HepG2 (cell line): ENCODE measurements around the gene CDH2. TPM values are rescaled to one million over a fixed set of nuclear protein-coding genes. Genes with fewer than 3 reads are reported as not detected.

Source experiments
- ATAC-seq: fragments of 200-7000 bp; cut with Tn5 transposase; 3 replicates; pipeline ENCODE4 v1.9.1; 2020; ENCODE audit warnings: mild to moderate bottlenecking, moderate library complexity
- BruUV-seq: library from RNA; stranded (reverse); fragments of 400-500 nt; replicated peaks from 2 replicates; lab custom pipeline; 2021; lab: Mats Ljungman, UMichigan
- CTCF ChIA-PET: fragments of 300-600 bp; formaldehyde crosslinking; extraction: SDS; loops from one replicate; lab custom pipeline; 2021; ENCODE audit warnings: low total read pairs, inconsistent platforms, low intra/inter-chr PET ratio; lab: Yijun Ruan, JAX
- POLR2A ChIA-PET: fragments of 350-600 bp; sonication (Branson Sonifier 250); formaldehyde crosslinking; loops from one replicate; lab custom pipeline; 2020; ENCODE audit warnings: antibody characterized with exemption, inconsistent platforms; lab: Yijun Ruan, JAX
- DNase-seq: peaks from one replicate; pipeline ENCODE4 v3.0.0-alpha.2; 2015; ENCODE audit warnings: low spot score
- FAIRE-seq: peaks from 3 replicates; lab custom pipeline; 2011; peaks lifted over from hg19 to GRCh38; lab: Jason Lieb, UNC
- H2AFZ ChIP-seq: one replicate; pipeline ENCODE4 v1.6.1; 2011; ENCODE audit warnings: low read length, inconsistent platforms
- H3K27ac ChIP-seq: fragments of 300-600 bp; 3 replicates; pipeline ENCODE4 v1.8.0; 2011; ENCODE audit warnings: mixed run types, mild to moderate bottlenecking, mixed read lengths, low read length, inconsistent platforms; ENCODE audit not compliant: insufficient read depth; ENCODE audit errors: extremely low read length
- H3K27me3 ChIP-seq, 2 experiments: fragments of 200-600 bp in 1 of 2; 2 replicates in 1 of 2; 3 replicates in 1 of 2; pipeline versions ENCODE4 v1.6.0 to v1.8.0; 2011; ENCODE audit warnings: low read length in 2 of 2, mild to moderate bottlenecking in 2 of 2, moderate library complexity in 2 of 2, inconsistent platforms in 1 of 2; ENCODE audit not compliant: insufficient read depth in 2 of 2, control insufficient read depth in 1 of 2
- H3K36me3 ChIP-seq, 2 experiments: fragments of 200-600 bp in 1 of 2; replicated peaks in 1 of 2; 2 replicates in 1 of 2; 3 replicates in 1 of 2; pipeline versions ENCODE4 v1.5.1 to v1.8.0; 2011; ENCODE audit warnings: low read length in 2 of 2, inconsistent platforms in 1 of 2; ENCODE audit not compliant: insufficient read depth in 2 of 2, control insufficient read depth in 1 of 2
- H3K4me1 ChIP-seq: 2 replicates; pipeline ENCODE4 v1.5.1; 2012; ENCODE audit warnings: low read length, inconsistent platforms; ENCODE audit not compliant: insufficient read depth
- H3K4me2 ChIP-seq: 2 replicates; pipeline ENCODE4 v1.6.0; 2011; ENCODE audit warnings: low read depth, low read length, inconsistent platforms
- H3K4me3 ChIP-seq, 3 experiments: fragments of 200-600 bp in 1 of 3; sonication (generic), shearing (Covaris generic) in 1 of 3; replicated peaks in 1 of 3; 2 replicates each; pipeline ENCODE4 v1.5.1; 2011 to 2016; ENCODE audit warnings: low read length in 3 of 3, inconsistent platforms in 2 of 3, low read depth in 2 of 3, mild to moderate bottlenecking in 2 of 3, control low read depth in 1 of 3, mixed read lengths in 1 of 3; ENCODE audit not compliant: insufficient read depth in 1 of 3
- H3K79me2 ChIP-seq: one replicate; pipeline ENCODE4 v1.6.1; 2011; ENCODE audit warnings: low read length, inconsistent platforms; ENCODE audit not compliant: insufficient read depth
- H3K9ac ChIP-seq: 2 replicates; pipeline ENCODE4 v1.6.0; 2011; ENCODE audit warnings: mild to moderate bottlenecking, low read depth, low read length, inconsistent platforms; ENCODE audit not compliant: insufficient read depth
- H3K9me3 ChIP-seq: 2 replicates; pipeline ENCODE4 v1.5.1; 2012; ENCODE audit warnings: mild to moderate bottlenecking, low read length
- H4K20me1 ChIP-seq: 2 replicates; pipeline ENCODE4 v1.6.0; 2011; ENCODE audit warnings: inconsistent platforms, mild to moderate bottlenecking, low read length, moderate library complexity; ENCODE audit not compliant: insufficient read depth
- CHD2 ChIP-seq: IDR thresholded peaks from 2 replicates; pipeline ENCODE4 v1.6.1; 2011; ENCODE audit warnings: low read depth, low read length, improper control_type of control experiment
- FOXC1 ChIP-seq: sonication (generic); formaldehyde crosslinking; IDR thresholded peaks from 2 replicates; pipeline ENCODE4 v1.8.0; 2022; ENCODE audit warnings: mild to moderate bottlenecking, missing genetic modification reagents, borderline replicate concordance
- FOXO1 ChIP-seq: sonication (generic); formaldehyde crosslinking; IDR thresholded peaks from 2 replicates; pipeline ENCODE4 v1.4.0; 2020; ENCODE audit warnings: missing genetic modification reagents
- GPN1 ChIP-seq: sonication (generic); formaldehyde crosslinking; IDR thresholded peaks from 2 replicates; pipeline ENCODE4 v1.5.1; 2020; ENCODE audit warnings: missing genetic modification reagents, borderline replicate concordance
- ISX ChIP-seq: sonication (generic); formaldehyde crosslinking; conservative IDR thresholded peaks from 2 replicates; pipeline ENCODE4 v1.5.0; 2020; ENCODE audit warnings: missing genetic modification reagents
- MXI1 ChIP-seq: IDR thresholded peaks from 3 replicates; pipeline ENCODE4 v1.6.1; 2012; ENCODE audit warnings: low read depth, low read length, inconsistent platforms, borderline replicate concordance
- NFYB ChIP-seq: sonication (generic); formaldehyde crosslinking; IDR thresholded peaks from 2 replicates; pipeline ENCODE4 v1.4.0; 2020; ENCODE audit warnings: missing genetic modification reagents
- SNAPC4 ChIP-seq: sonication (generic); formaldehyde crosslinking; IDR thresholded peaks from 2 replicates; pipeline ENCODE4 v1.4.0; 2020; ENCODE audit warnings: mild to moderate bottlenecking, missing genetic modification reagents
- THYN1 ChIP-seq: sonication (generic); formaldehyde crosslinking; IDR thresholded peaks from 2 replicates; pipeline ENCODE4 v1.8.1; 2023; ENCODE audit warnings: low read depth, mild to moderate bottlenecking, moderate library complexity, missing genetic modification reagents, borderline replicate concordance
- ZGPAT ChIP-seq: IDR thresholded peaks from 2 replicates; pipeline ENCODE4 v1.6.1; 2016; ENCODE audit warnings: mild to moderate bottlenecking
- ZKSCAN5 ChIP-seq: sonication (generic); formaldehyde crosslinking; IDR thresholded peaks from 2 replicates; pipeline ENCODE4 v1.5.1; 2020; ENCODE audit warnings: mild to moderate bottlenecking, missing genetic modification reagents
- ZNF180 ChIP-seq: sonication (generic); formaldehyde crosslinking; IDR thresholded peaks from 2 replicates; pipeline ENCODE4 v1.4.0; 2020; ENCODE audit warnings: low read depth, missing genetic modification reagents, borderline replicate concordance
- ZNF225 ChIP-seq: sonication (generic); formaldehyde crosslinking; IDR thresholded peaks from 2 replicates; pipeline ENCODE4 v1.4.0; 2020; ENCODE audit warnings: mild to moderate bottlenecking, missing genetic modification reagents
- ZNF550 ChIP-seq: sonication (generic); formaldehyde crosslinking; IDR thresholded peaks from 2 replicates; pipeline ENCODE4 v1.4.0; 2020; ENCODE audit warnings: mild to moderate bottlenecking, missing genetic modification reagents, borderline replicate concordance
- ZNF552 ChIP-seq: sonication (generic); formaldehyde crosslinking; IDR thresholded peaks from 2 replicates; pipeline ENCODE4 v1.9.0; 2022; ENCODE audit warnings: missing genetic modification reagents, mild to moderate bottlenecking, borderline replicate concordance
- ZNF616 ChIP-seq: sonication (generic); formaldehyde crosslinking; IDR thresholded peaks from 2 replicates; pipeline ENCODE4 v1.5.0; 2020; ENCODE audit warnings: low read depth, mild to moderate bottlenecking, missing genetic modification reagents
- ZSCAN22 ChIP-seq: sonication (generic); formaldehyde crosslinking; IDR thresholded peaks from 2 replicates; pipeline ENCODE4 v1.4.0; 2020; ENCODE audit warnings: mild to moderate bottlenecking, missing genetic modification reagents
- WGBS: methylation state at CpG from one replicate; pipeline ENCODE4 v1.1.6; 2017; ENCODE audit warnings: low lambda C conversion rate; 5-methylcytosine and 5-hydroxymethylcytosine counted together
- in situ Hi-C: cut with HindIII; loops from 2 replicates; pipeline ENCODE4 v1.10.0; 2017; ENCODE audit warnings: low pct_unique_long_range_greater_than_20kb; ENCODE audit not compliant: extremely low pct_ligation_motif_present
- intact Hi-C: fragments of 100-400 bp; cut with micrococcal nuclease; formaldehyde crosslinking; loops from one replicate; pipeline ENCODE4 v1.10.0; 2022; ENCODE audit not compliant: unreplicated experiment
- polyA plus RNA-seq, 8 experiments: library from polyadenylated mRNA; depleted of rRNA in 3 of 8; stranded (reverse) in 7 of 8; unstranded in 1 of 8; fragments of >200 nt; fragmentation: Illumina TruSeq in 4 of 8; extraction: Trizol in 4 of 8; gene quantifications; 2 replicates each; pipeline versions ENCODE4 v1.2.1 to v1.2.3, GENCODE V29; 2011 to 2016; ENCODE audit warnings: low read depth in 4 of 8, missing spikeins in 1 of 8, mixed read lengths in 1 of 8; ENCODE audit not compliant: insufficient read depth in 1 of 8
- total RNA-seq, 5 experiments: library from RNA; depleted of rRNA; stranded (reverse); fragments of >200 nt; fragmentation: Illumina TruSeq; extraction: Trizol; gene quantifications; 2 replicates each; pipeline ENCODE4 v1.2.3, GENCODE V29; 2016; ENCODE audit warnings: low read depth in 1 of 5

CDH2 gene
- total and polyA plus RNA-seq, 2 of the 13 experiments (the other 11 are each of a cell fraction or from before 2014, with no cell fraction given), result 18.6 to 36.1 TPM

DNA sequence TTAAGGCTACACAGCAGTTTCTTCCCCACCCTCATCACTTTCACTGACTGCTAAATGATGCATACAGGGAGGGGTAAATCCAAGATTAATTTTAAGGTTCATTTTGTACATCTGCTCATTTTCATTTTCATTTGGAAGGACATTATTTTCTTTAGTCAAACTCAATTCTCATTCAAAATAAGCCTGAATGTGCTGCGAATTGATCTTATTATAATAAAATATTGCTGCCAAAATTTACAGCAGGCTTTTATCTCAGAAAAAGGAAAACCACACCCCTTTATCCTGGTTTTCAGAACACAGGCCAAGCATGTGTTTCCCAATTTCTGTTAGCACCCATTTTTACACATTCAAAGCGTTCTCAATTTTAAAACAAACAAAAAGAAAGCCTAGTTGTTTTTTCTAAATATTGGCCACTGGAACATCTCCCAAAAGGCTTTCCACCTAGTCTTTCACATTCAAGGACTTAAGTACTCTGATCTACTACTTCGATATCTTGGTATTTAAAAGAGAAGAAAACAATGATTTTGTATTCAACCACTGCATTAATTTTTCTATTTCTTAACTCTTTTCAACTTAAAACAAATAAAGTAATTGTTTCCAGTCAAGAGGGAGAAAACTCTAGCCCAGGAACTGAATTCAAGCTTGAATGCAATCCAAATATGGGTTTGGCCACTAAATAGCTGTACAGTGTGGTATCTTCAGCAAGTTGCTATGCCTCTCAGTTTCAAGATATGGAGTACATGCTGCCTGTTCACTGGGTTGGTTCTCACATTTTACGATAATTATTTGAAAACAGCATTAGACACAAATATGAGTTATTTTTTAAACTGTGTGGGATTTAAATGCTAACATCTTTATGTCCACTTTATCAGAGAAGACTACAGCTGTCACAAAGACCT, 52.5 kb downstream of the CDH2 start:
- CTCF ChIA-PET, result no interaction called here
- 90% methylated on average over 4 of the region's 4 CpGs for WGBS
- intact Hi-C loops, result loop anchor here (5.0 kb wide), 1 partner anchor 112 kb away; no protein-coding TSS in a partner anchor
- no peak overlapping the region for H3K9ac ChIP-seq
- H3K4me1 ChIP-seq, result peaks cover 59% of the 10 kb centered on the region
- no peak overlapping the region for H3K4me2 ChIP-seq
- H4K20me1 ChIP-seq, result no peaks in the 10 kb centered on the region
- H3K27ac ChIP-seq, result no peak overlapping the region
- FAIRE-seq (no peak), ATAC-seq (no peak), DNase-seq (no peak)
- no TSS peak for BruUV-seq
- H3K79me2 ChIP-seq, result peaks cover 11% of the 10 kb centered on the region
- POLR2A ChIA-PET, result no interaction called here
- in situ Hi-C loops, result no loop called here
- H2AFZ ChIP-seq, result no peak overlapping the region
- TF ChIP-seq ZNF180 (CRISPR knock-in tag) (no peak), GPN1 (CRISPR knock-in tag) (no peak), FOXO1 (no peak), ZGPAT (CRISPR knock-in tag) (no peak), MXI1 (no peak), ZNF616 (no peak), ISX (no peak), FOXC1 (CRISPR knock-in tag) (no peak), THYN1 (CRISPR knock-in tag) (no peak), ZNF552 (CRISPR knock-in tag) (no peak), ZNF550 (CRISPR knock-in tag) (no peak), ZNF225 (CRISPR knock-in tag) (no peak), ZKSCAN5 (CRISPR knock-in tag) (no peak), NFYB (no peak), ZSCAN22 (CRISPR knock-in tag) (no peak), CHD2 (no peak), SNAPC4 (CRISPR knock-in tag) (no peak)
- H3K36me3 ChIP-seq, result no peaks in the 10 kb centered on the region
- no peak overlapping the region for H3K4me3 ChIP-seq
- no peaks in the 10 kb centered on the region for H3K9me3 ChIP-seq
- no peaks in the 10 kb centered on the region for H3K27me3 ChIP-seq
